ENCODE results near the gene ABL1.

GRCh38 chr9:130834371-130835336, at the start of gene ABL1:
- TF ChIP-seq CTCF (IDR thresholded peaks at IDR 0.05) (no peak), POLR2A (IDR thresholded peaks at IDR 0.05) (peak in 1 of 2 donors; percentile 15), POLR2AphosphoS5 (IDR thresholded peaks at IDR 0.05) (peak; percentile 65 to 78 (median 71))

Measured in sigmoid colon (tissue), 4 donors.